WTC11 (cell line): ENCODE results near the gene NCKAP5. TPM values are rescaled to one million over a fixed set of nuclear protein-coding genes. Genes with fewer than 3 reads are reported as not detected.

Experiments
- ATAC-seq: fragments of 200-7000 bp; cut with Tn5 transposase; 2 replicates; pipeline ENCODE4 v1.10.0; 2021; ENCODE audit warnings: mild to moderate bottlenecking, moderate library complexity
- CTCF ChIA-PET: fragments of 300-600 bp; sonication (Branson Sonifier 250); formaldehyde crosslinking; loops from one replicate; lab custom pipeline; 2021; ENCODE audit warnings: antibody characterized with exemption; lab: Charles Lee
- POLR2A ChIA-PET: fragments of 350-600 bp; sonication (Branson Sonifier 250); formaldehyde crosslinking; loops from one replicate; lab custom pipeline; 2021; ENCODE audit warnings: antibody characterized with exemption; lab: Charles Lee
- DNase-seq: peaks from one replicate; pipeline ENCODE4 v3.0.0; 2021; ENCODE audit warnings: low spot score
- H3K27ac Mint-ChIP-seq: 2 replicates; pipeline ENCODE4 v1.8.0; 2021; ENCODE audit warnings: mixed read lengths
- H3K27me3 Mint-ChIP-seq: 2 replicates; pipeline ENCODE4 v1.8.0; 2021; ENCODE audit warnings: low read depth, mild to moderate bottlenecking, moderate library complexity, mixed read lengths
- H3K36me3 Mint-ChIP-seq: 2 replicates; pipeline ENCODE4 v1.8.0; 2021; ENCODE audit warnings: mixed read lengths
- H3K4me1 Mint-ChIP-seq: 2 replicates; pipeline ENCODE4 v1.8.0; 2022; ENCODE audit warnings: mixed read lengths
- H3K4me3 Mint-ChIP-seq: 2 replicates; pipeline ENCODE4 v1.8.0; 2021; ENCODE audit warnings: mild to moderate bottlenecking, moderate library complexity, mixed read lengths
- H3K9me3 Mint-ChIP-seq: 2 replicates; pipeline ENCODE4 v1.8.0; 2021; ENCODE audit warnings: mixed read lengths
- AR ChIP-seq: fragments of 250-450 bp; sonication (Bioruptor Pico); IDR thresholded peaks from 2 replicates; pipeline ENCODE4 v1.9.0; 2021; ENCODE audit warnings: mild to moderate bottlenecking
- ATF6 ChIP-seq: sonication (generic); formaldehyde crosslinking; IDR thresholded peaks from 2 replicates; pipeline ENCODE4 v1.8.1; 2023; ENCODE audit warnings: mild to moderate bottlenecking, missing genetic modification reagents
- CBFB ChIP-seq: sonication (generic); formaldehyde crosslinking; IDR thresholded peaks from 2 replicates; pipeline ENCODE4 v1.8.1; 2022; ENCODE audit warnings: mild to moderate bottlenecking, low read depth, missing genetic modification reagents
- CREM ChIP-seq: sonication (generic); formaldehyde crosslinking; IDR thresholded peaks from 2 replicates; pipeline ENCODE4 v1.8.1; 2022; ENCODE audit warnings: mild to moderate bottlenecking, missing genetic modification reagents, moderate library complexity
- ELF4 ChIP-seq: sonication (generic); formaldehyde crosslinking; IDR thresholded peaks from 2 replicates; pipeline ENCODE4 v1.8.1; 2022; ENCODE audit warnings: low read depth, mild to moderate bottlenecking, moderate library complexity, missing genetic modification reagents
- ERG ChIP-seq: fragments of 250-450 bp; sonication (Bioruptor Pico); IDR thresholded peaks from 2 replicates; pipeline ENCODE4 v1.8.0; 2021; ENCODE audit warnings: mild to moderate bottlenecking
- ESRRA ChIP-seq: sonication (generic); formaldehyde crosslinking; IDR thresholded peaks from 2 replicates; pipeline ENCODE4 v1.8.1; 2022; ENCODE audit warnings: mild to moderate bottlenecking, missing genetic modification reagents, borderline replicate concordance
- ETV6 ChIP-seq: sonication (generic); formaldehyde crosslinking; IDR thresholded peaks from 2 replicates; pipeline ENCODE4 v1.8.1; 2022; ENCODE audit warnings: mild to moderate bottlenecking, missing genetic modification reagents
- FOXP1 ChIP-seq: sonication (generic); formaldehyde crosslinking; IDR thresholded peaks from 2 replicates; pipeline ENCODE4 v1.8.0; 2022; ENCODE audit warnings: missing genetic modification reagents, mild to moderate bottlenecking, moderate library complexity, borderline replicate concordance
- JAZF1 ChIP-seq: fragments of 250-450 bp; sonication (Bioruptor Pico); IDR thresholded peaks from 2 replicates; pipeline ENCODE4 v1.9.0; 2021; ENCODE audit warnings: moderate library complexity, mild to moderate bottlenecking, inconsistent platforms
- MAX ChIP-seq: sonication (generic); formaldehyde crosslinking; IDR thresholded peaks from 2 replicates; pipeline ENCODE4 v1.8.0; 2022; ENCODE audit warnings: mild to moderate bottlenecking, missing genetic modification reagents
- MLX ChIP-seq: sonication (generic); formaldehyde crosslinking; IDR thresholded peaks from 2 replicates; pipeline ENCODE4 v1.8.1; 2023; ENCODE audit warnings: mild to moderate bottlenecking, missing genetic modification reagents, moderate library complexity
- NFE2L1 ChIP-seq: sonication (generic); formaldehyde crosslinking; IDR thresholded peaks from 2 replicates; pipeline ENCODE4 v1.8.1; 2023; ENCODE audit warnings: missing genetic modification reagents
- NFYB ChIP-seq: sonication (generic); formaldehyde crosslinking; conservative IDR thresholded peaks from 2 replicates; pipeline ENCODE4 v1.8.0; 2022; ENCODE audit warnings: low read depth, missing genetic modification reagents
- PREB ChIP-seq: sonication (generic); formaldehyde crosslinking; IDR thresholded peaks from 2 replicates; pipeline ENCODE4 v1.8.1; 2022; ENCODE audit warnings: mild to moderate bottlenecking, missing genetic modification reagents, moderate library complexity, borderline replicate concordance
- PRRX2 ChIP-seq: fragments of 250-450 bp; sonication (Bioruptor Pico); IDR thresholded peaks from 2 replicates; pipeline ENCODE4 v1.8.0; 2021; ENCODE audit warnings: mild to moderate bottlenecking
- RORB ChIP-seq: fragments of 250-450 bp; sonication (Bioruptor Pico); IDR thresholded peaks from 2 replicates; pipeline ENCODE4 v1.9.0; 2021; ENCODE audit warnings: mild to moderate bottlenecking
- SMAD4 ChIP-seq: sonication (generic); formaldehyde crosslinking; IDR thresholded peaks from 2 replicates; pipeline ENCODE4 v1.8.0; 2022; ENCODE audit warnings: mild to moderate bottlenecking, missing genetic modification reagents
- ZBTB43 ChIP-seq: sonication (generic); formaldehyde crosslinking; IDR thresholded peaks from 2 replicates; pipeline ENCODE4 v1.8.1; 2023; ENCODE audit warnings: mild to moderate bottlenecking, missing genetic modification reagents
- ZNF396 ChIP-seq: fragments of 250-450 bp; sonication (Bioruptor Pico); IDR thresholded peaks from 2 replicates; pipeline ENCODE4 v1.8.0; 2021; ENCODE audit warnings: mild to moderate bottlenecking, moderate library complexity, borderline replicate concordance
- total RNA-seq: library from RNA; stranded (reverse); gene quantifications from 3 replicates; pipeline ENCODE4 v1.2.3, GENCODE V29; 2021

The NCKAP5 gene
- total RNA-seq, 1 experiment from 2014 or later: 0.55 TPM

- ChIA-PET POLR2A (no interaction called here), CTCF (no interaction called here)
- Mint-ChIP-seq H3K4me3 (no peak overlapping the region), H3K4me1 (peaks cover 15% of the 10 kb centered on the region; the same call in 1 of the 2 replicates), H3K27ac (no peak overlapping the region), H3K27me3 (no peaks in the 10 kb centered on the region), H3K9me3 (peaks cover 12% of the 10 kb centered on the region), H3K36me3 (peaks cover 5% of the 10 kb centered on the region)
- ATAC-seq: no peak
- TF ChIP-seq ERG (no peak), AR (CRISPR knock-in tag) (no peak), MAX (CRISPR knock-in tag) (no peak), ELF4 (CRISPR knock-in tag) (no peak), JAZF1 (CRISPR knock-in tag) (no peak), MLX (CRISPR knock-in tag) (no peak), NFE2L1 (no peak), PRRX2 (CRISPR knock-in tag) (no peak), SMAD4 (no peak), CREM (CRISPR knock-in tag) (no peak), CBFB (CRISPR knock-in tag) (no peak), FOXP1 (CRISPR knock-in tag) (no peak), RORB (CRISPR knock-in tag) (no peak), NFYB (CRISPR knock-in tag) (no peak), ETV6 (no peak), ZBTB43 (CRISPR knock-in tag) (no peak), ATF6 (no peak), ESRRA (CRISPR knock-in tag) (no peak), ZNF396 (CRISPR knock-in tag) (no peak), PREB (no peak)
- DNase-seq: no peak
Measured at GRCh38 chr2:132881546-132881945, 686.7 kb downstream of the NCKAP5 start.
